ENCODE results near the gene HLA-DMB. TPM values are rescaled to one million over a fixed set of nuclear protein-coding genes. Genes with fewer than 3 reads are reported as not detected.

Gene HLA-DMB
- total and polyA plus RNA-seq, 4 donors: 2.8 to 13.1 (median 7.7) TPM

- no peak for TF ChIP-seq JUND (IDR thresholded peaks at IDR 0.05)
- no peak for TF ChIP-seq ZBTB33 (IDR thresholded peaks at IDR 0.05)
- no peak for TF ChIP-seq HNF4A (conservative IDR thresholded peaks at IDR 0.05)
- TF ChIP-seq EGR1 (IDR thresholded peaks at IDR 0.05; ENCODE audit: low read depth in 2 of 2): no peak
- no peak for TF ChIP-seq NR2F2 (IDR thresholded peaks at IDR 0.05)
- TF ChIP-seq FOXA2 (IDR thresholded peaks at IDR 0.05): no peak
- no peak for TF ChIP-seq RXRA (IDR thresholded peaks at IDR 0.05)
- TF ChIP-seq YY1 (IDR thresholded peaks at IDR 0.05): no peak
- TF ChIP-seq RAD21 (IDR thresholded peaks at IDR 0.05): no peak
- TF ChIP-seq GABPA (IDR thresholded peaks at IDR 0.05 in 1 of 2, conservative IDR thresholded peaks at IDR 0.05 in 1 of 2): no peak
- no peak for TF ChIP-seq FOXA1 (IDR thresholded peaks at IDR 0.05)
- no peak for TF ChIP-seq HNF4G (IDR thresholded peaks at IDR 0.05)
- no peak for TF ChIP-seq CTCF (IDR thresholded peaks at IDR 0.05; ENCODE audit: low read depth, low read length, missing input control)
- no peak for TF ChIP-seq TAF1 (conservative IDR thresholded peaks at IDR 0.05)
- Histone ChIP-seq H3K27me3 (ENCODE audit: control insufficient read depth in 4 of 4, insufficient read depth in 4 of 4, low read length in 3 of 4) (no peaks in the 10 kb centered on the region), H3K4me1 (ENCODE audit: control insufficient read depth in 4 of 4, insufficient read depth in 4 of 4, low read length in 3 of 4) (peaks cover 0 to 11% (median 4%) of the 10 kb centered on the region in 4 donors), H3K9me3 (ENCODE audit: control insufficient read depth in 4 of 4, low read length in 3 of 4) (no peaks in the 10 kb centered on the region), H3K27ac (ENCODE audit: low read depth in 1 of 2, low read length in 2 of 2) (no peak overlapping the region), H3K36me3 (ENCODE audit: control insufficient read depth in 4 of 4, insufficient read depth in 3 of 4, low read depth in 1 of 4, low read length in 3 of 4) (peaks cover 12 to 31% (median 26%) of the 10 kb centered on the region in 4 donors), H3K9ac (ENCODE audit: low read depth in 1 of 2, low read length in 2 of 2) (no peak overlapping the region), H3K4me3 (ENCODE audit: low read depth in 1 of 3, low read length in 3 of 3) (no peak overlapping the region)
- WGBS: 41% methylated on average over 3 of the region's 3 CpGs
- no peak for DNase-seq (ENCODE audit: low spot score)
These were observed 43.3 kb upstream of the HLA-DMB start for GRCh38 chr6:32983964-32984621.

GRCh38 chr6:32983493-32983848, 42.6 kb upstream of the HLA-DMB start:
- Histone ChIP-seq H3K36me3 (ENCODE audit: control insufficient read depth in 4 of 4, insufficient read depth in 3 of 4, low read depth in 1 of 4, low read length in 3 of 4) (peaks cover 14 to 37% (median 31%) of the 10 kb centered on the region in 4 donors), H3K9me3 (ENCODE audit: control insufficient read depth in 4 of 4, low read length in 3 of 4) (no peaks in the 10 kb centered on the region), H3K27ac (ENCODE audit: low read depth in 1 of 2, low read length in 2 of 2) (no peak overlapping the region), H3K4me1 (ENCODE audit: control insufficient read depth in 4 of 4, insufficient read depth in 4 of 4, low read length in 3 of 4) (peaks cover 0 to 13% (median 8%) of the 10 kb centered on the region in 4 donors), H3K9ac (ENCODE audit: low read depth in 1 of 2, low read length in 2 of 2) (no peak overlapping the region), H3K4me3 (ENCODE audit: low read depth in 1 of 3, low read length in 3 of 3) (no peak overlapping the region), H3K27me3 (ENCODE audit: control insufficient read depth in 4 of 4, insufficient read depth in 4 of 4, low read length in 3 of 4) (no peaks in the 10 kb centered on the region)
- 56% methylated on average over 1 of the region's 1 CpG for WGBS
- no peak for DNase-seq (ENCODE audit: low spot score)
- TF ChIP-seq REST (IDR thresholded peaks at IDR 0.05): no peak
- no peak for TF ChIP-seq YY1 (IDR thresholded peaks at IDR 0.05)
- no peak for TF ChIP-seq FOXA1 (IDR thresholded peaks at IDR 0.05)
- no peak for TF ChIP-seq RXRA (IDR thresholded peaks at IDR 0.05)
- no peak for TF ChIP-seq ATF3 (IDR thresholded peaks at IDR 0.05)
- TF ChIP-seq RAD21 (IDR thresholded peaks at IDR 0.05): no peak
- TF ChIP-seq GABPA (IDR thresholded peaks at IDR 0.05 in 1 of 2, conservative IDR thresholded peaks at IDR 0.05 in 1 of 2): no peak
- TF ChIP-seq FOXA2 (IDR thresholded peaks at IDR 0.05): no peak
- TF ChIP-seq EGR1 (IDR thresholded peaks at IDR 0.05; ENCODE audit: low read depth in 2 of 2): no peak
- TF ChIP-seq NR2F2 (IDR thresholded peaks at IDR 0.05): no peak
- TF ChIP-seq CTCF (IDR thresholded peaks at IDR 0.05; ENCODE audit: low read depth, low read length, missing input control): no peak
- no peak for TF ChIP-seq HNF4A (conservative IDR thresholded peaks at IDR 0.05)
- no peak for TF ChIP-seq MAX (IDR thresholded peaks at IDR 0.05)
- no peak for TF ChIP-seq TAF1 (conservative IDR thresholded peaks at IDR 0.05)
- no peak for TF ChIP-seq HNF4G (IDR thresholded peaks at IDR 0.05)
- no peak for TF ChIP-seq SP1 (IDR thresholded peaks at IDR 0.05)

Data from liver (tissue), 9 donors.